ENCODE data around the gene SRRM3.
"Not testable (repeated sequence)": the region's sequence is repeated elsewhere in the genome, so short reads cannot be mapped to it uniquely, and the experiment has no call there.

SRRM3 gene

GRCh38 chr7:76201732-76202665 lies at the start of gene SRRM3:
Gene SRRM3, plus strand, starts transcription at chr7:76201896. Its CDS starts 33,171 bp downstream, at chr7:76235067.
- DNase-seq = peak; percentile 55 to 82 (median 66)

- no peak for DNase-seq
Observed at GRCh38 chr7:76151932-76152331, 49.8 kb upstream of the SRRM3 start.

GRCh38 chr7:76153571-76154230 lies 48.0 kb upstream of the SRRM3 start:
- peak in 1 of 4 experiments; percentile 19 for DNase-seq

GRCh38 chr7:76155938-76156337 lies 45.8 kb upstream of the SRRM3 start:
- no peak for DNase-seq

- not testable (repeated sequence) for DNase-seq
Observed at GRCh38 chr7:76156992-76157685, 44.6 kb upstream of the SRRM3 start.

- not testable (repeated sequence) for DNase-seq
Observed at GRCh38 chr7:76158416-76158815, 43.3 kb upstream of the SRRM3 start.

GRCh38 chr7:76162416-76163170 lies 39.1 kb upstream of the SRRM3 start:
- DNase-seq = not testable (repeated sequence)

GRCh38 chr7:76163812-76164211 lies 37.9 kb upstream of the SRRM3 start:
- not testable (repeated sequence) for DNase-seq

GRCh38 chr7:76165106-76165972 lies 36.4 kb upstream of the SRRM3 start:
- no peak for DNase-seq

- no peak for DNase-seq
Observed at GRCh38 chr7:76165973-76166403, 35.7 kb upstream of the SRRM3 start.

- DNase-seq = peak; percentile 80 to 89 (median 83)
Observed at GRCh38 chr7:76166404-76167255, 35.1 kb upstream of the SRRM3 start.

- DNase-seq = no peak
Observed at GRCh38 chr7:76173566-76174205, 28.0 kb upstream of the SRRM3 start.

GRCh38 chr7:76176951-76177350 lies 24.7 kb upstream of the SRRM3 start:
- DNase-seq = not testable (repeated sequence)

GRCh38 chr7:76179686-76180085 lies 22.0 kb upstream of the SRRM3 start:
- DNase-seq = no peak

GRCh38 chr7:76182225-76182960 lies 19.3 kb upstream of the SRRM3 start:
- DNase-seq = no peak

- no peak for DNase-seq
Observed at GRCh38 chr7:76185187-76185896, 16.4 kb upstream of the SRRM3 start.

GRCh38 chr7:76187272-76187671 lies 14.4 kb upstream of the SRRM3 start:
- DNase-seq = no peak

GRCh38 chr7:76189276-76189675 lies 12.4 kb upstream of the SRRM3 start:
- DNase-seq = peak in 1 of 4 experiments; percentile 2
